GM11168 (cell line): Measurements from ENCODE around the gene DNASE1L3.

ENCODE experiments used
- in situ Hi-C: fragments of 300-500 bp; cut with MboI; formaldehyde crosslinking; loops from one replicate; pipeline ENCODE4 v1.12.0; 2022; ENCODE audit warnings: low sequenced_read_pairs; ENCODE audit not compliant: unreplicated experiment

Gene DNASE1L3

DNA sequence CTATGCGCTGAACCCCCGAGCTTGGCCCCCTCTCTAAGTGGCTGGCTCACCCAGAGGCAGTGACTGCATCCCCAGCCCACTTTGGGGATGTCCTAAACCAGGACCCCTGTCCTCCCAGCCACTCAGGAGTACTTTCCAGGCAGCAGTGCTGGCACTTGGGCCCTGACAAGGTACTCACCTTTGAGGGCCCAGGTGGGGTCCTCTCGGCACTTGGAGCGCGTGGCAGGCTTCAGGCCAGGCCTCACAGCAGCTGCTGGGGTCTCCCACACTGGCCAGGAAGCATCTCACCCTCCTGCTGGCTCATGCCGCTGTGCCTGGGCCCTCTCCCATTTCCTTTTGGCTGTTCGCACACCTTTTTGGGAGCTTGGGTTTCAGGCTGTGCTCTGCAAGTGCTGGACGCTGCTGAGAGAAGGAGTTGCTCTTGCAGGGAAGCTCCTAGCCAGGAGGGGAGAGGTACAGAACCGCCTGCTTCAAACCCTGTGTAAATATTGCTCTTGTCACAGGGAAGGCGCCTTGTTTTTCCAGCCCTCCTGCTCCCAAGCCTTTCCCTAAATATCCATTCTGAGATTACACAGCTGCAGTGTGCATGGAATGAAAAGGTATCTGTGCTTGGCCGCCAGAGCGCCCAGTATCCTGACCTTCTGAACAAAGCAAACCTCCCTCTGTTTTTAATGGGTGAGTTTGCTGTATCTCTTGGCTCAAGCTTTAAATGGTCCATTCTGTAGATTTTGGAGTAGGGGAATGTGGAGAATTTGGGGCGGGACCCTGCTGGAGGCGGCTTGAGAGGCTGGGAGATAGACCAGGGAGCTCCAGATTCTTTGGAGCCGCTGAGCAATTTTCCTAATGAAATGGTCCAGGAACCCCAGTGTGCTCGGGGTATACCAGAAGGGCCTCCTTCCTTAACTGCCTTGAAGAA, 45.6 kb downstream of the DNASE1L3 start:
- in situ Hi-C loops: no loop called here

DNA sequence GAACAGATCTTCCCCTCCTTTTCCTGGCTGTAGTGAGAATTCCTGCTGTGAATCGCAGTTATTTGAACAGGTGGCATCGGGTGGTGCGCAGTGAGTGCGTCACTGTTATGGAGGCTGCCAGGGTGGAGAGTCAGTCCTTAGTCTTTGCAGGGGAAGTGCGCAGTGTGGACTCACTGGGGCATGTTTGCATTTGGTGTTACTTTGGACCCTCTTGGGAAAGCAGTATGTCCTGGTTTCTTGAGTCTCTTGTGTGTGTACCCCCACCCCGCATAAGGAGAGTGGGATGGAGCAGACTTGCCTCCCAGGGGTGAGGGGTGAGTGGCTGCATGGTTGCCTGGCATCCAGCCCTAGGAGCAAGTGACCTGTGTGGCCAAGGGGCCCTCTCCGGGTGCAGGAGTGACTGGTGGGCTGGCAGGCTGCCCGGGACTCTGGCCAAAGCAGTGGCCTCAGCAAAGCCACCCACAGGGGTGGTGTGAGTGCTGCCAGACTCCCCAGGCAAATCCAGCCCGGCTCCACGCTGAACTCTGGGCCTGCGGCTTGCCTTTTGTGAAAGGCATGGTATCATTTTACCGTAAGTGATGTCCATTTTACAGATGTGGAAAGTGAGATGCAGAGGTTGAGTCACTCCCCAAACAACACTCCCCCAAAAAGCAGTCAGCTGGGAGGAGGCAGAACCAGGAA, 46.4 kb downstream of the DNASE1L3 start:
- in situ Hi-C loops: no loop called here

GRCh38 chr3:58163234-58163633, 47.5 kb downstream of the DNASE1L3 start:
- in situ Hi-C loops: no loop called here

DNA sequence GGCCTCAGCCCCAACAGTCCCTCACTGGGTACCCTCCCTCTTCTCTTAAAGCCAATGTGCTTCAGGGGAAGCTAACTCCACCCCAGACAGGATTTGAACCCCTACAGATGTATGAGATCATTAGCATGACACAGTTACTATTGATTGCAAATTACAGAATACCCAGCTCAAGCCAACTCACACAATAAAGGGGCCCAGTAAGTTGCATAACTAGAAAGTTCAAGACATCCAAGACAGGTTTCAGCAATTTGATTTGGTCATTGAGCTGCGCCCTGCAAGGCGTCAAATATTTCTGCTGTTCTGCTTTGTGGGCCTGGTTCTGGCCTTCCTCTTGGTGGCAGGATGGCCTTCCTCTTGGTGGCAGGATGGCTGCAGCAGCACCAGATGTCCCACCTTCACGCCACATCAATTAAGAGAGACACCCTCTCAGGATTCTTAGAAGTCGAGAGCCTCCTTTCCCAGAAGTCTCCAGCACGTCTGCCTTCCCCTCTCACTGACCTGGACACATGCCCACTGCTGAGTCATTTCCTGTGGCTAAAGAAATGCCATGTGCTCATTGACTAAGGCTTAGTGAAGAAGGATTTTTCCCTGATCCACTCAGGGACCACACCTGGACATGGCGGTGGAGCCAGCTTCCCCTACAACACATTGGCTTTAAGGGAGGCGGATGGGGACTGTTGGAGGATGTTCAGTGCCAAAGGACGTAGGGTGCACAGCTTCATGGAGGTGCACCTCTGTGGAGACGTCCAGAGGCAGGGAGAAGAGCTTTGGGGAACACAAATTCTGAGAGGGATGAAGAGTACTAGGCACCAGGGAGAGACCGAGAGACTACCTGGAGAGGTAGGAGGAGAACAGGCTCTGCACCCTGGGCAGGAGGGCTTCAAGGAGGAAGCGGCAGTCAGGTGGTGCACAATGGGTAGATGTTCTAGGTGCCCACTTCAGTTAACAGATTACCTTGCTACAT, 49.1 kb downstream of the DNASE1L3 start:
- in situ Hi-C loops: no loop called here

DNA sequence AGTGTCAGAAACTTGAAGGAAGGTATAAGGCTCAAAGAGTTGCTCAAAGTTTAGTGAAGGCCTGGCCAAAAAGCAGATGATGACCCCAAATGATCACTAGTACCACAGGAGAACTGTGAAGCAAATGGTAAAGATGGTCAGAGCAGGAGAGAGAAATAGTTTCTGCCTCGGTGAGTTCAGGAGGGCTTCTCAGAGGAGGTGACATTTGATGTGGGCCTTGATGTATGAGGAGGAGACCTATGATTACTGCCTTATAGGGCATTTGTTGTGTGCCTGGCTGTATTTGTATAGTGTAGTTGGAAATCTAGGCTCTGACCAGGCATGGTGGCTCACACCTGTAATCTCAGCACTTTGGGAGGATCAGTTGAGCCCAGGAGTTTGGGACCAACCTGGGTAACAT, 50.4 kb downstream of the DNASE1L3 start:
- in situ Hi-C loops: no loop called here

- in situ Hi-C loops: no loop called here
Observed at GRCh38 chr3:58158442-58159153, 52.2 kb downstream of the DNASE1L3 start.

DNA sequence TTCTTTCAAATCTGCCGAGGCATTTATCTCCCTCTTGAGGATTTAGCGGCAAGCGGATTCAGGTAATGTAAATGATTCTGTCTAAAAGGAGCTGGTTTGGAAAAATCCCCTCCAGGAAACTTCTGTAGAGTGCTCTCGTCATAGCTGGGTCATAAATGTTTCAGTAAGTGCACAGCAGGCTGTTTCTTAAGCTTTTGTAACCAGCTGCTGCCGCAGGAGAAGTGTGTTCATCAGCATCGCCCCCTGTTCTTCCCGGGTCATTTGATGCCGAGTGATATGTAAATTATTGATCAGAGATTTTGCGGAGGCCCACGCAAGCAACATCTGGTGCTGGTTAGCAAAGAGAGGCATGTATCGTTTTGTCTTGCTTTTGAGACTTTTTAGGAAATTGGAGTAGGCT, 53.1 kb downstream of the DNASE1L3 start:
- in situ Hi-C loops: no loop called here

GRCh38 chr3:58155838-58156237, 54.9 kb downstream of the DNASE1L3 start:
- in situ Hi-C loops: no loop called here

GRCh38 chr3:58154626-58155449, 55.9 kb downstream of the DNASE1L3 start:
- in situ Hi-C loops: no loop called here

GRCh38 chr3:58153371-58153770, 57.4 kb downstream of the DNASE1L3 start:
- in situ Hi-C loops: no loop called here

DNA sequence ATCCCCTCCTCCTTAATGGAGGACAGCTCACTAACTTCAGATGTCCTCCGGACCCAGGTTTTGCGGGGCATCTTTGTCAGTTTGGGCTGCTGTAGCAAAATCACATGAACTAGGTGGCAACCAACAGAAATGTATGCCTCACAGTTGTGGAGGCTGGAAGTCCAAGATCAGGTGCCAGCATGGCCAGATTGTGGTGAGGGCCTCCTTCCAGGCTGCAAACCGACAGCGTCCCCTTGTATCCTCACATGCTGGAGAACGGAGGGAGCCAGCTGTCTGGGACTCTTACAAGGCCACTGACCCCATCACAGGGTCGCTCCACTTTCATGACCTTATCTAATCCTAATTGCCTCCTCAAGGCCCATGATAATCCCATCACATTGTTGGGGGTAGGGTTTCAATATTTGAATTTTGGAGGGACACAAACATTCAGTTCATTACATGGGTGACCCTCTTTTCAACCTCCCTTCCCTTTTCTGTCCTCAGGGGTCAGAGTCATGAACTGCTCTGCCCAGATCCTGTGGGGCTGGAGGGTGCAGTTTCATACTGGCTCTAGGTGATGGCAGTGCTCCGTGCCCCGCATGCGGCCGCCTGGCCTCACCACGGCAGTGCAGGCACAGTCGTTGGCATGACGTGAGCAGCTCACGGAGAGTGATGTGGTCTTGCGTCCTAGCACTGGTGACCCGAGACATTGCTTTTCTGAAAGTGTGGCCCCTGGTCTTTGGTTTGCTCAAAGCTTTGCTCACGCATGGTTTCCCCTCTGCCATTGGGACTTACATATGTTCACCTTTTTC, 58.4 kb downstream of the DNASE1L3 start:
- in situ Hi-C loops: no loop called here

- in situ Hi-C loops: no loop called here
Observed at GRCh38 chr3:58151637-58152036, 59.1 kb downstream of the DNASE1L3 start.

DNA sequence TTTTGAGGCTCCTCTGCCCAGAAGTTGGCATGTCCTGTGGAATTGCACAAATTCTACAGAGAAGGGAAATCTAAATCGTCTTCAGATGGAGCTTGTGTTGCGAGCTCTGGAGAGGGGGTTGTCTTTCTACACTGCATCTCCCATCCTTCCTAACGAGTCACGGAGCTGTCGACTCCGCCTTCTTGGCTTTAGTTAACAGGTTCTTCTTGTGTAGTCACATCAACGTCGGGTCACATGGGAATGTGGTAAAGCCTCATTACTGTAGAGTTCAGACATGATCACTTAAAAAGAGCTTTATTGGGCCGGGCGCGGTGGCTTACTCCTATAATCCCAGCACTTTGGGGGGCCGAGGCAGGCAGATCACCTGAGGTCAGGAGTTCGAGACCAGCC, 60.0 kb downstream of the DNASE1L3 start:
- in situ Hi-C loops: no loop called here

- in situ Hi-C loops: no loop called here
Observed at GRCh38 chr3:58150130-58150809, 60.5 kb downstream of the DNASE1L3 start.

- in situ Hi-C loops: no loop called here
Observed at GRCh38 chr3:58148049-58148448, 62.7 kb downstream of the DNASE1L3 start.

- in situ Hi-C loops: no loop called here
Observed at GRCh38 chr3:58144478-58145325, 66.1 kb downstream of the DNASE1L3 start.
